Measurements from ENCODE around the gene FER.
"Not testable (repeated sequence)": the region's sequence is repeated elsewhere in the genome, so short reads cannot be mapped to it uniquely, and the experiment has no call there.

FER gene

DNA sequence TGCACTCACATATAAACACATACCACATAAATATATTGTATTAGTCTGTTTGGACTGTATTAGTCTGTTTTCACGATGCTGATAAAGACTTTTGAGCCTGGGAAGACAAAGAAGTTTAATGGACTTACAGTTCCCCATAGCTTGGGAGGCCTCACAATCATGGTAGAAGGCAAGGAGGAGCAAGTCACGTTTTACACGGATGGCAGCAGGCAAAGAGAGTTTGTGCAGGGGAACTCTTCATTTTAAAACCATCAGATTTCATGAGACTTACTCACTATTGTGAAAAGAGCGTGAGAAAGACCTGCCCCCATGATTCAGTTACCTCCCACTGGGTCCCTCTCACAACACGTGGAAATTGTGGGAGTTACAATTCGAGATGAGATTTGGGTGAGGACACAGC is 133.4 kb downstream of the FER start:
- DNase-seq (ENCODE audit: low read depth in 2 of 2): no peak

DNA sequence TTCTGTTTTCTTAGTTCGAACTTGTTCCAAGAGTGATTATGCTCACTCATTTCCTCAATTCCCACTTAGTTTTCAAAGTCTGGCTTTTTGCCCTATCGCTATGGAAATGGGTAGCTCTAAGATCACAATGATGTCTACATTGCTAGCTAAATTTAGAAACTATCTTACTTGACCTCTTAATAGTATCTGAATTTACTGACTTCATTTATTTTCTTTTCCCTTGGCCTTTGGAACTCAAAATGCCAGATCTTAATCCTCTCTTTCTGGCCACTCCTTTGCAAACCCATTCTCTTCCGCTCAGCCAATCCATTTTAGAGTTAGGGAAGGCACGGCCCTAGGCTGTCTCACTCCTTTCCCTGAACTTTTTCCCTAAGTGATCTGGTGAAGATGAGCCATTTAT is 137.0 kb downstream of the FER start:
- DNase-seq (ENCODE audit: low read depth in 2 of 2): peak; percentile 9 to 16

GRCh38 chr5:108898257-108898656 is 150.6 kb downstream of the FER start:
- no peak for DNase-seq (ENCODE audit: low read depth in 2 of 2)

DNA sequence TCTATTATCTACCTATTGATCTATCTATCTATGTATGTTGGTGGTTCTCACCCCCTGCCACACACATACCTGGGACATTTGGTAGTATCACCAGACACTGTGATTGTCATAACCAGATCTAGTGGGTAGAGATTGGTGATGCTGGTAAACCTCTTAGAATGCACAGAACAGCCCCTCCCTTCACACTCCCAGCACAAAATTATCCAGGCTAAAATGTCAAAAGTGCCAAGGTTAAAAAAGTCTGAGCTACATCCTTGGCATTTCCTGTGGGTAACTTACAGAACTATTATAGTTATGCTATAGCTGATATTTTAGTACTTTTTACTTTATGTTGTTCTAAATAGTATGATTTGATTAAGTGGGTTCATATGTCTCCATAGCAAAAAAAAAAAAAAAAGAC is 151.0 kb downstream of the FER start:
- no peak for DNase-seq (ENCODE audit: low read depth in 2 of 2)

DNA sequence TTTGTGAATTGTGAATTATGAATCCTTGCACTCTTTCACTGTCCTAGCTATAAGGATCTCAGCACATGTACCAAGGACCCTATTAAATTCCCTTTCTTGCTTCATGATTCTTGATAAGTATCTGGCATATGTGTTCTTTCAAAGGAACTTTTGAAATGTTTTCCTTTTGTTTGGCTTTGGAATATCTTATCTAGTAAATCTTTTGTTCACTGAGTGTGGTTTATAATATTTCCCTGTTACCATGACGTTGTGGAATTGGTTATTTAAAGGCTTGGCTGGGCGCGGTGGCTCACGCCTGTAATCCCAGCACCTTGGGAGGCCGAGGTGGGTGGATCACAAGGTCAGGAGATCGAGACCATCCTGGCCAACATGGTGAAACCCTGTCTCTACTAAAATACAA is 151.5 kb downstream of the FER start:
- not testable (repeated sequence) for DNase-seq (ENCODE audit: low read depth in 2 of 2)

DNA sequence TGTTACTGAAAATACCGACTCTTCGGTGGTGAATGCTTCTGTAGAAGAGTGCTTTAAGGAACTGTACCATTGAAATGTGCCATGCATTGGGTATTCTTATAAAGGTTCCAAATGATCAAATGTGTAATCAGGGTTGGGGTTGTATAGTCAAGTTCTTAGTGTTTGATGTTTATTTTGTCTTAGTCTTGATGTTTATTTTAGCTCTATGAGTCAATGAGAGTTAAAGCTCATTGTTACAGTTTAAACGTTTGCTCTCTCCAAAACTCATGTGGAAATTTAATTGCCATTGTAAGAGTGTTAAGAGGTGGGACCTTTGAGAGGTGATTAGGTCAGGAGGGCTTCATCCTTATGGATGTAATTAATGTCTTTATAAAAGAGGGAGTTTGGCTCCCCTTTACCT is 153.0 kb downstream of the FER start:
- no peak for DNase-seq (ENCODE audit: low read depth in 2 of 2)

- no peak for DNase-seq (ENCODE audit: low read depth in 2 of 2)
These were observed 158.1 kb downstream of the FER start for GRCh38 chr5:108905805-108906204.

GRCh38 chr5:108910627-108911026 is 162.9 kb downstream of the FER start:
- no peak for DNase-seq (ENCODE audit: low read depth in 2 of 2)

DNA sequence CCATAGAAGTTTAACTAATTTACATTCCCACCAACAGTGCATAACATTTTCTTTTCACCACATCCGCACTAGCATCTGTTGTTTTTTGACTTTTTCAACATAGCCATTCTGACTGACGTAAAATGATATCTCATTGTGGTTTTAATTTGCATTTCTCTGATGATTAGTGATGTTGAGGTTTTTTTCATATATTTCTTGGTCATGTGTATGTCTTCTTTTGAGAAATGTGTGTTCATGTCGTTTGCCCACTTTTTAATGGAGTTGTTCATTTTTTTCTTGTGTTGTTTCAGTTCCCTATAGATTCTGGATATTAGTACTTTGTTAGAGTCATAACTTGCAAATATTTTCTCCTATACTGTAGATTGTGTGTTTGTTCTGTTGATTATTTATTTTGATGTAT is 163.4 kb downstream of the FER start:
- no peak for DNase-seq (ENCODE audit: low read depth in 2 of 2)

- no peak for DNase-seq (ENCODE audit: low read depth in 2 of 2)
These were observed 169.9 kb downstream of the FER start for GRCh38 chr5:108917596-108917995.

GRCh38 chr5:108919591-108920326 is 172.1 kb downstream of the FER start:
- DNase-seq (ENCODE audit: low read depth in 2 of 2): no peak

DNA sequence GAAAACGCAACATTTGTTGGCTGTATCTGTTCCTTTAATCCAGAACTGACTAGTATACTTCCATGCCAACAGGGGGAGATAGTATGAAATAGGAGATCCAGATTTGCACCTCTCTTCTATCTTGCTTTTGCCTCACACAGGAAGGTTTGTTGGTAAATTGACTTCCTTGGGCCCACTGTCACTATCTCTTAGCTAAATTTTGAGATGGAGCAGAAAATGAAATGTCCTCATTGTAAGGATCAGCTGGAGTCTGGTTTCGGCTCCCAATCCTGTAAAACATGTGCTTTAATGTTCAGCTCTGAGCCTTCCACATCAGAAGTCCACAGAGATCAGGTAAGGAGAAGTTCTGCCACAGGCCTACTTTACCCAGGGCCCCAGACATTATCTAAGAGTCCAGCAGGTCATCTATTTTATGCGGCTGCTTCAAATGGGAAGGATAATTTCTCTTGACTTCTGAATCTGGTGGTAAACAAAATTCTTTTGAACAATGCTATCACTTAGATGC is 176.8 kb downstream of the FER start:
- no peak for DNase-seq (ENCODE audit: low read depth in 2 of 2)

DNA sequence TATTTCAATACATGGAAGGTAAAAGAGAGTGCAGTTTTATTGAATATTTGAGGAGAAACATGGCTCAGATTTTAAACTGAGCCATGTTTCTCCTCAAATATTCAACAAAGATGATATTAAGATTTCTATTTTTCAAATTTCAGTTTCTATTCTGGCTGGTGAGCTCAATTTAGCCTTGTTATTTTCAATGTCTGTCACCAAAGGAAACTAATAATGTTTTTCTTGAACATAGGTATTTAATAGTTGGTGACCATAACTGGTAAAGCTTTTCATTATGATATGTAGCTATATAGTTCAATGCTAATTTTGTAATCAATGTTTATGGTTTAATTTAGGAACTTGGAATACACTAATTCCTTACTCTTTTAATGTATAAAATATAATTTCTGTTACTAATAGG is 177.4 kb downstream of the FER start:
- no peak for DNase-seq (ENCODE audit: low read depth in 2 of 2)

DNA sequence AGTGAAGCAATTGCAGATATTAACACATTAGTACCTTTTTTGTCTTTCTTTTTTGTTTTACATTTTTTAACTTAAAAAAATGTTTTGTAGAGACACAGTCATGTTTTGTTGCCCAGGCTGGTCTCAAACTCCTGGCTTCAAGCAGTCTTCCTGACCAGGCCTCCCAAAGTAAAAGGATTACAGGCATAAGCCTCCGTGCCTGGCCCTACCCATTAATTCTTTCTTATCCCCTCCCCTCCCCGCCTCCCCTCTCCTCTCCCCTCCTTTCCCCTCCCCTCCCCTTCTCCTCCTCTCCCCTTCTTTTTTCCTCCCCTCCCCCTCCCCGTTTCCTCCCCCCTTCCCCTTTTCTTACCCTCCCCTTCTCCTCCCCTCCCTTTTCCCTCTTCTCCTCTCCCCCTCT is 182.4 kb downstream of the FER start:
- no peak for DNase-seq (ENCODE audit: low read depth in 2 of 2)

DNA sequence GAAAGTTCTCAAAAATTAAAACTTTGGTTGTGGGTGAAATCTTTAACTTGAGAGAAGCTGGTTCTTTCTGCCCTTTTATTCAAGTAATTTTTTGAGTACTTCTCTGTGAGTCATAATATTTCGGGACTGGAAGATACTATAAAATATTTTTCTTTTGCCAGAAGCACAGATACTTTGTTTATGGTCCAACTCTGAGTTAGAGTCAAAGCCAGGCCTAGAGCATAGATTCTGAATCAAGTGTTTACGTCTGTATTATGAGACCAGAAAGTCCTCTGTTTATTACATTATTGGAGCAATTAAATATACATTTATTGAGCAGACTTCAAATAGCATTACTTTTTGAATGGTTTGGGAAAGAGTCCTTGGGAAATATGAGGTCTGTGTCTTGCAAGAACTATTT is 187.9 kb downstream of the FER start:
- DNase-seq (ENCODE audit: low read depth in 2 of 2): no peak

DNA sequence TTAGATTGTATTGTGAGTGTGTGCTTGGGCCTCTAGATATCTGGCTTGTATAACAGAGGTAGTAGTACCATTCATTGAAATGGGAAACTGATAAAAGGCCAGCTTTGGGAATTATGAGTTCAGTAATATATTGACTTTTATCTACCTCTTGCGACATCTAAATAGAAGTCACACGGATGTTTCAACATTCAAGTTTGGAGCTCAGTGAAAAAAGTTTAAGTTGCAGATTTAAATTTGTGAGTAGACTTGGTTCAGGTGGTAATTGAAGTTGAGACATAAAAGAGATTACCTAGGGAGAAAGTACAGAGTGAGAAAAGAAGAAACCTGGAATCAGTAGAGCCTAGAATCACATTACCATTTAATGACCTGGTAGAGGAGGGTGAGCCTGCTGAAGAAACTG is 189.5 kb downstream of the FER start:
- DNase-seq (ENCODE audit: low read depth in 2 of 2): no peak

DNA sequence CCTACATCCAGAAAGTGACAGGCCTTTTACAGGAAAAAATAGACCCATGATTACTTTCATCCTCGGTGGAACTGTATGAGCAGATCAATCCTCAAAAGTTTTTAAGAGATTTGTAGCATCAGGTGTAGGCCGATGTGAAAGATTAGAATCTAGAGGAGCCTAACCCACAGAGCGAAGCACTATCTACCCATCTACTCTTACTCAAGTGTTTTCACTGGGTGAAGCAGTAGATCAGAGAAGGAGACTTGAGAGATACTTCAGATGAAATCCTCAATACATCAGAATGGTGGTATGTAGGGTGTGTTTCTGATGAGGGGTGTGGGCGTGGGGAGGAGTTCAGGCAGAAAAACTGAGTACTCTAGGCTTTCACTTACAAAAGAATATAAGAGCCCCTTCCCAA is 192.8 kb downstream of the FER start:
- no peak for DNase-seq (ENCODE audit: low read depth in 2 of 2)

GRCh38 chr5:108941746-108942145 is 194.0 kb downstream of the FER start:
- no peak for DNase-seq (ENCODE audit: low read depth in 2 of 2)

GRCh38 chr5:108942701-108943100 is 195.0 kb downstream of the FER start:
- no peak for DNase-seq (ENCODE audit: low read depth in 2 of 2)

GRCh38 chr5:108945094-108945493 is 197.4 kb downstream of the FER start:
- DNase-seq (ENCODE audit: low read depth in 2 of 2): no peak

GRCh38 chr5:108946008-108946407 is 198.3 kb downstream of the FER start:
- DNase-seq (ENCODE audit: low read depth in 2 of 2): no peak

GRCh38 chr5:108947164-108947563 is 199.5 kb downstream of the FER start:
- no peak for DNase-seq (ENCODE audit: low read depth in 2 of 2)

DNA sequence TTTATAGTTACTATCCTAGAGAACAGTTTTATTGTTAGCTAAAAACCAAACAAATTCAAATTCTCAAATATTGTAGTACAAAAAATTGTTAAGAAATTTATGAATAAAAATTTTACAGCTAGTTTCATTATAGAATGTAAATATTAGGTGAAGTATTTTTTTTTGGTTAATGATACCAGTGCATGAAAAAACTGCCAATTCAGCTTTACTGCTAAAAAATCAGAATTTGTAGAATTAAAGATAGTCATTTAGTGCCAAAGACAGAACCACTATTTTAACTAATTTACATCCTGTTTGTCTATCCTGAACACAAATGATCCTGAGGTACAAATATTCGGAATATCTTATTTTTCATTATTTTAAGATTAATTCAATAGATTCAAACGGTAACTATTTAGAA is 202.6 kb downstream of the FER start:
- DNase-seq (ENCODE audit: low read depth in 2 of 2): no peak

DNA sequence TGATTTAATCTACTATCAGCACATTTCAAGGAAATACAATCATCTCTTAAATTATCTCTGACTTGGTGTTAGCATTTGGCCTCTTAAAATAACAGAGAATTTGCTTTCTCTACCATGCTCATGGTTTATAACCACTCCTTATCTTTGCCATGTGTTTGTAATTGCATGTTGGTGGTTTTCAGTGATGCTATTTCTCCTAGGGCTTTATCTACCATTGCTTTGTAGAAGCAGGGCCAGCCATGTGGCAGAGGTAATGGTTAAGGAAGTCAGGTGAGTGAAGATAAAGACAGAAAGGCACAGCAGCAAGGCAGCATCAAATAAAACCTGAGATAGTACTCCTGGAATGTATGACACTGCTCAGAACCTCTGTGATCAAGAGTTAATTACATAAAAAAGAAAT is 206.2 kb downstream of the FER start:
- DNase-seq (ENCODE audit: low read depth in 2 of 2): no peak

Data from fibroblast of skin of left biceps (primary cell).